NB4 (cell line): ENCODE data around the gene STOML1.

Source experiments
- MYC ChIP-seq: IDR thresholded peaks from 2 replicates; pipeline ENCODE4 v1.6.1; 2011; ENCODE audit warnings: low read depth, low read length
- POLR2A ChIP-seq: IDR thresholded peaks from 2 replicates; pipeline ENCODE4 v1.6.1; 2011; ENCODE audit warnings: mild to moderate bottlenecking; ENCODE audit not compliant: insufficient read length; ENCODE audit errors: extremely low read depth
- TF ChIP-seq, protein P1 (sequence below): IDR thresholded peaks from one replicate; pipeline ENCODE4 v1.5.1; 2012; ENCODE audit warnings: low read depth, low read length

GRCh38 chr15:73982222-73982962 is 9.7 kb downstream of the STOML1 start:
- TF ChIP-seq, protein P1, sequence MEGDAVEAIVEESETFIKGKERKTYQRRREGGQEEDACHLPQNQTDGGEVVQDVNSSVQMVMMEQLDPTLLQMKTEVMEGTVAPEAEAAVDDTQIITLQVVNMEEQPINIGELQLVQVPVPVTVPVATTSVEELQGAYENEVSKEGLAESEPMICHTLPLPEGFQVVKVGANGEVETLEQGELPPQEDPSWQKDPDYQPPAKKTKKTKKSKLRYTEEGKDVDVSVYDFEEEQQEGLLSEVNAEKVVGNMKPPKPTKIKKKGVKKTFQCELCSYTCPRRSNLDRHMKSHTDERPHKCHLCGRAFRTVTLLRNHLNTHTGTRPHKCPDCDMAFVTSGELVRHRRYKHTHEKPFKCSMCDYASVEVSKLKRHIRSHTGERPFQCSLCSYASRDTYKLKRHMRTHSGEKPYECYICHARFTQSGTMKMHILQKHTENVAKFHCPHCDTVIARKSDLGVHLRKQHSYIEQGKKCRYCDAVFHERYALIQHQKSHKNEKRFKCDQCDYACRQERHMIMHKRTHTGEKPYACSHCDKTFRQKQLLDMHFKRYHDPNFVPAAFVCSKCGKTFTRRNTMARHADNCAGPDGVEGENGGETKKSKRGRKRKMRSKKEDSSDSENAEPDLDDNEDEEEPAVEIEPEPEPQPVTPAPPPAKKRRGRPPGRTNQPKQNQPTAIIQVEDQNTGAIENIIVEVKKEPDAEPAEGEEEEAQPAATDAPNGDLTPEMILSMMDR = no peak
- no peak for TF ChIP-seq POLR2A
- no peak for TF ChIP-seq MYC
